HG03521 (cell line): ENCODE data around the gene GABBR2.

Experiments used
- ATAC-seq: cut with Tn5 transposase; IDR thresholded peaks from one replicate; pipeline ENCODE4 v1.9.1; 2021; ENCODE audit warnings: mild to moderate bottlenecking, moderate library complexity; ENCODE audit not compliant: unreplicated experiment

GABBR2 gene

GRCh38 chr9:98570663-98571440 lies 137.9 kb downstream of the GABBR2 start:
- ATAC-seq, result no peak

GRCh38 chr9:98570055-98570454 lies 138.7 kb downstream of the GABBR2 start:
- no peak for ATAC-seq

- ATAC-seq, result no peak
Measured at GRCh38 chr9:98569491-98569890, 139.2 kb downstream of the GABBR2 start.

GRCh38 chr9:98568909-98569469 lies 139.7 kb downstream of the GABBR2 start:
- no peak for ATAC-seq

- no peak for ATAC-seq
Measured at GRCh38 chr9:98568234-98568908, 140.4 kb downstream of the GABBR2 start.

GRCh38 chr9:98567540-98568233 lies 141.0 kb downstream of the GABBR2 start:
- ATAC-seq, result no peak

- no peak for ATAC-seq
Measured at GRCh38 chr9:98565152-98566135, 143.3 kb downstream of the GABBR2 start.

GRCh38 chr9:98564714-98565113 lies 144.0 kb downstream of the GABBR2 start:
- ATAC-seq, result no peak

GRCh38 chr9:98563988-98564387 lies 144.7 kb downstream of the GABBR2 start:
- ATAC-seq, result no peak

- ATAC-seq, result no peak
Measured at GRCh38 chr9:98563212-98563907, 145.4 kb downstream of the GABBR2 start.

GRCh38 chr9:98559561-98559960 lies 149.2 kb downstream of the GABBR2 start:
- no peak for ATAC-seq

GRCh38 chr9:98558575-98558974 lies 150.2 kb downstream of the GABBR2 start:
- no peak for ATAC-seq

- no peak for ATAC-seq
Measured at GRCh38 chr9:98556511-98556910, 152.2 kb downstream of the GABBR2 start.

GRCh38 chr9:98555651-98556465 lies 152.9 kb downstream of the GABBR2 start:
- no peak for ATAC-seq

GRCh38 chr9:98554752-98555151 lies 154.0 kb downstream of the GABBR2 start:
- no peak for ATAC-seq

- ATAC-seq, result no peak
Measured at GRCh38 chr9:98552331-98552730, 156.4 kb downstream of the GABBR2 start.

GRCh38 chr9:98551511-98552286 lies 157.0 kb downstream of the GABBR2 start:
- no peak for ATAC-seq

GRCh38 chr9:98550206-98550820 lies 158.4 kb downstream of the GABBR2 start:
- no peak for ATAC-seq
